ENCODE results near the gene FKBP1A.
"Not testable (repeated sequence)": the region's sequence is repeated elsewhere in the genome, so short reads cannot be mapped to it uniquely, and the experiment has no call there.

FKBP1A gene

DNA sequence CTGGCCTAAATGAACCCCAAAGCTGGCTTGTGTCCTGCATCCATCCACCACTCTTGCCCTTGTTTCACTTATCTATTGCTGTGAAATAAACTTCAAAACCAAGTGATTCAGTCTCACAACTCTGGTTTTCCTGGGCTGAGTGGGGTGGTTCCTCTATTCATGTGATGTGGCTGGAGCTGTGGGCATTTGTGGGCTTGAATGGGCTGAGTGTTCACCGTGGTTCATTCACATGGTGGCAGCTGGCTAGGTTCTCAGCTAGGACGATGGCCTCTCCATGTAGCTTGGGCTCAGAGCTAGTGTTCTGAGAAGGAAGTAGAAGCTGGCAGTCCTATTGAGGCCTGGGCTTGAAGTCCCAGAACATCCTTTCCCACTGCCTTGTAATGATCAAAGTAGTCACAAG, 30.4 kb downstream of the FKBP1A start:
- DNase-seq (ENCODE audit: low spot score), result no peak

DNA sequence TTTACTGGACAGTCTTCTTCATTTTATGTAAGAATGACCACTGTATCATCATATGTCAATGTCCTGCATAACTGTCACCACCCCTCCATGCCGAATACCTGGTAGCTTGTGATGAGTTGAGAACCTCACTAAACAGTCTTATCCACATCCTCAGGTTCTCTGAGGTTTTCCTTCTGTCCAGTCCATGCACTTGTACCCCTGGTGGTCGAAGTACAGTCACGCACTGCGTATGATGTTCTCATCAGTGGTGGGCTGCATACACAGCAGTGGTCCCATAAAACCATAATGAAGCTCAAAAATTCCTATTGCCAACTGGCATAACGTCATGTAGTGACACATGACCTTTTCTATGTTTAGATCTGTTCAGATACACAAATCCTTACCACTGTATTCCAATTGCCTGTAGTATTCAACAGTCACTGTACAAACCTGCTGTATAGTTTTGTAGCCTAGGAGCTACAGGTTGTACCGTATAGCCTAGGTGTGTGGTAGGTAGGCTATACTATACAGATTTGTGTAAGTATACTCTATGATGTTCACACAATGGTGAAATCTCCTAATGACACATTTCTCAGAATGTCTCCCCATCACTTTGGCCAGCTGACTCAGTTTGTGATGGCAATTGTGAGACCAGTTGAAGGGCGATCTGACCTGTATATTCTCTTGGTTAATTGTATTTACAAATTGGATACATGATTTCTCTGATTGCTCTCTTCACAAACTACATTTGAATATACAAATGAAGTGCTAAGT, 32.6 kb downstream of the FKBP1A start:
- DNase-seq (ENCODE audit: low spot score), result no peak

DNA sequence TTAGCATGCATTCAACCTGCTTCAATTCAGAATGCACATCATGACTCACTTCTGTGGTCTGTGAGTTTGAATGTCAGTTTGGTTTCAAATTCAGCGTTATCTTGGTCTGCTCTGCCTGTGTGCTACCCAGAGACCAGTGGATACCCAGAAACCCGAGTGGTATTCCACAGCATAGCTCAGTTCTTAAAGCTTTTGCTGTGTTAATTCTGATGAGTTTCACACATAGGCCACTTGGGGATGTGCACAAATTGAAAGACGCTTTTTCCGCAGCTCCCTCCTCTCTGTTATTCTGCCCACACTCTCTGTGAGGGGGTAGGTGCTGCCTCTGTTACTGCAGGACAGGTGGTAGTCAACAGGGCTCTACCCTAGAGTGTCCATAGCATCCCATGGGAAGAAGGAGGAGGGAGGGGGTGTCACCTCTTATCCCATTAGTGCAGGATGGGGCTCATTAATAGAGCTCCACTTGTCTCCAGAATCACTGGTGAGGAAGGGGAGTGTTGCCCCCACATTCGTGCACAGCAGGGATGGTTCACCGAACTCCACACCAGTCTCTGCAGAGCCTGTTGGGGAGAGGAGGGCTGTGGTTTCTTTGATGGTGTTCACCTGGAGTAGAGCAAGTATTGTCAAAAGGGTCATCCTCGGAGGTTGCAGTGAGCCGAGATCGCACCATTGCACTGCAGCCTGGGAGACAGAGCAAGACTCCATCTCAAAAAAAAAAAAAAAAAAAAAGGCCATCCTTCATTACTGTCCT, 34.8 kb downstream of the FKBP1A start:
- no peak for DNase-seq (ENCODE audit: low spot score)

DNA sequence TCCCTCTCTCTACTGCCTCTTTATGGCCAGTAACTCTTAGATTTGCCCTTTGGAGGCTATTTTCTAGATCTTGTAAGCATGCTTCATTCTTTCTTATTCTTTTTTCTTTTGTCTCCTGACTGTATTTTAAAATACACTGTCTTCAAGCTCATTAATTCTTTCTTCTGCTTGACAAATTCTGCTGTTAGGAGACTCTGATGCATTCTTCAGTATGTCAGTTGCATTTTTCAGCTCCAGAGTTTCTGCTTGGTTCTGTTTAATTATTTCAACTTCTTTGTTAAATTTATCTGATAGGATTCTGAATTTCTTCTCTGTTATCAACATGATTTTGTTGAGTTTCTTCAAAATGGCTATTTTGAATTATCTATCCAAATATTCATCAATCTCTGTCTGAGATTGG, 38.9 kb downstream of the FKBP1A start:
- DNase-seq (ENCODE audit: low spot score), result no peak

DNA sequence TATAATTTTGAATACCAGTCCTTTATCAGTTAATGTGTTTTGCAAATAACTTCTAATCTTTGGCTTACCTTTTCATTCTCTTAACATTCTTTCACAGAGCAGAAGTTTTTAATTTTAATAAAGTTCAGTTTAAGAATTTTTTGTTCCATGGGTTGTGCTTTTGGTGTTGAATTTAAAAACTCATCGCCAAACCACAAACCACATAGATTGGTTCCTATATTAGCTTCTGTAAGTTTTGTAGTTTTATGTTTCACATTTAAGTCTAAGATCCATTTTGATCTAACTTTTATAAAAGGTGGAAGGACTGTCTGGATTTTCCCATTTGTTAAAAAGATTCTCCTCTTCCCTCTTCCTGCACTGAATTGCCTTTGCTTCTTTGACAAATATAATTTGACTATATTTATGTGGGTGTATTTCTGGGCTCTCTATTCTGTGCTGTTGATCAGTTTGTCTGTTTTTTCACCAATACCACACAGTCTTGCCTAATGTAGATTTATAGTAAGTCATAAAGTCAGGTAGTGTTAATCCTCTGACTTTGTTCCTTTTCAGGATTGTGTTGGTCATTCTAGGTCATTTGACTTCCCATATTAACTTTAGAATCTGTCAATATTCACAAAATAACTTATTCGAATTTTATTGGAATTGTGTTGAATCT, 46.4 kb downstream of the FKBP1A start:
- DNase-seq (ENCODE audit: low spot score), result no peak

DNA sequence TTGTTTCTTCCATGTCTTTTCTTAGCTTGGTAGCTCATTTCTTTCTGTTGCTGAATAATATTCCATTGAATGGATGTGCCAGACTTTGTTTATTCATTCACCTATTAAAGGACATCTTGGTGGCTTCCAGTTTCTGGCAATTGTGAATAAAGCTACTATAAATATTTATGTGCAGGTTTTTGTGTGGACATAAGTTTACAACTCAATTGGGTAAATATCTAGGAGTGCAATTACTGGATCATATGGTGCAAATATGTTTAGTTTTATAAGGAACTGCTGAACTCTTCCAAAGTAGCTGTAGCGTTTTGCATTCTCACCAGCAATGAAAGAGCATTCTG, 47.1 kb downstream of the FKBP1A start:
- DNase-seq (ENCODE audit: low spot score), result no peak

GRCh38 chr20:1345030-1345755, 47.7 kb downstream of the FKBP1A start:
- DNase-seq (ENCODE audit: low spot score), result no peak

DNA sequence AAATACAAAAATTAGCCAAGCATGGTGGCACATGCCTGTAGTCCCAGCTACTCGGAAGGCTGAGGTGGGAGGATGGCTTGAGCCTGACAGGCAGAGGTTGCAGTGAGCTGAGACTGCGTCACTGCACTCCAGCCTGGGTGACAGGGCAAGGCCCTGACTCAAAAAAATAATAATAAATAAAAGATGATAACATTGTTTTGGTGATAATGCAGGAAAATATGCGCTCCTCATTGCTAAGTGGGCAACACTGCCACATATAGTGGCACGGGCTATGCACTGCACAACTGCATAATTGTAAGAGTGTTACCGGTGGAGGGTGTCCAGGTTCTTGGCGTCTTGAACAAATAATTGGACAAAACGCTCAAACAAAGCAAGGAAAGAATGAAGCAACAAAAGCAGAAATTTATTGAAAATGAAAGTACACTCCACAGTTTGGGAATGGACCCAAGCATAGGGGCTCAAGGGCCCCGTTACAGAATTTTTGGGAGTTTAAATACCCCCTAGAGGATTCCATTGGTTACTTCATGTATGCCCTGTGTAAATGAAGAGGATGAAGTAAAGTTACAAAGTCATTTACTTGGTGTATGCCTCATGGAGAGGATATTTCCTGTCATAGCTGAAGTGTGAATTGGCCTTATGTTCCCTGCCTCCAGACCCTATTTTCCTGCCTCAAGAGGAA, 49.3 kb downstream of the FKBP1A start:
- not testable (repeated sequence) for DNase-seq (ENCODE audit: low spot score)

- no peak for DNase-seq (ENCODE audit: low spot score)
Measured at GRCh38 chr20:1341561-1342265, 51.1 kb downstream of the FKBP1A start.

DNA sequence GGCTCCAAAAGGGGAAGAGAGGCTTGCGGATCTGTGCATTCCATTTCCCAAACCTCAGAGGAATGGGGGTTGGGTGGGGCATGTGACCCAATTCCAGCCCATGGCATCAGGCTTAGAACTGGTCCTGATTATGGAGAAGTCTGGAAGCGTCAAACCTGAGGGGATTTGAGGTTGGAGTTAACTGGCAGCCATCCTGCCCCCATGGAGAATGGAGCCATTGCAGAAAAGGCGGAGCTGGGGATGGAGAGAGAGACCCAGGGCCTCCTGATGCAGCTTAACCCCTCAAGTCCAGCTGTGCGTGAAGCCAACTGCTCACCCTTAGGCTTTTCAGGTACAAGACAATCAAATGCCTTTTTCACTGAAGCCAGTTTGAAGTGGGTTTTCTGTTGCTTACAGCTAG, 54.1 kb downstream of the FKBP1A start:
- DNase-seq (ENCODE audit: low spot score), result no peak

DNA sequence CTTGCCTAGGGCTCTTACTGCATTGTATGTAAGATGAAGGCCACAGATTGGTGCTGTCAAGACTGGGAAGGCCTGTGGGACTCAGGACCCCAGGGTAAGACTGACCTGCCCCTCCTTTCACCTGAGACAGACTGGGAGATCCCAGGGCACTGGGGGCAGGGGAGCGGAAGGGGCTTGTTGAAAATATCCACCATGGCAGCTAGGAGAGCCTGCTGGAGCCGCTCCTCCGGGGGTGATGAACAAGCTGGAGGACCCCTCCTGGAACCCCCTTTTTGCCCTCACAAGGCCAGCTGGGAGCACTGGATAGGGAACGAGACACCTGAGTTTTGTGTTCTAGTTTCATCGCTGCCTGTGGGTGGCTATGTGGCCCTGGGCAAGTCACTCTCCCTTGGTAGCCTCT, 54.8 kb downstream of the FKBP1A start:
- no peak for DNase-seq (ENCODE audit: low spot score)

DNA sequence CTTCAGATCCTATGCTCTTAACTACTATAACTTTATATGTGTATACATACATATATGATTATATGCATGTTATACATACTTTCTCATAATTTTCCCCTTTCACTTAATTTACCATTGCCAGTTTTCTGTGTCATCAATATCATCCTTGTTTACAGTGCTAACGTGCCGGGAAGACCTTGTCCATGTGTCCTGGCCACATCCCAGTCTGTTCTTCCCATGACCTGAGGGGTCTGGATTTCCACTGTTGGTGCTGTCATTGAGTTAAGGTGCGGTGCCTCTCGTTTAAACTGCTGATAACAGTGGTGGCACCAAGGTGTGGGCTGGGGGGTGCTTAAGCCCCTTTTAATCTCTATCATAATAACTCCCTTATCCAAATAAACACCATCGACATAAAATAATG, 55.4 kb downstream of the FKBP1A start:
- DNase-seq (ENCODE audit: low spot score), result no peak

GRCh38 chr20:1336699-1337367, 56.0 kb downstream of the FKBP1A start:
- DNase-seq (ENCODE audit: low spot score), result no peak

DNA sequence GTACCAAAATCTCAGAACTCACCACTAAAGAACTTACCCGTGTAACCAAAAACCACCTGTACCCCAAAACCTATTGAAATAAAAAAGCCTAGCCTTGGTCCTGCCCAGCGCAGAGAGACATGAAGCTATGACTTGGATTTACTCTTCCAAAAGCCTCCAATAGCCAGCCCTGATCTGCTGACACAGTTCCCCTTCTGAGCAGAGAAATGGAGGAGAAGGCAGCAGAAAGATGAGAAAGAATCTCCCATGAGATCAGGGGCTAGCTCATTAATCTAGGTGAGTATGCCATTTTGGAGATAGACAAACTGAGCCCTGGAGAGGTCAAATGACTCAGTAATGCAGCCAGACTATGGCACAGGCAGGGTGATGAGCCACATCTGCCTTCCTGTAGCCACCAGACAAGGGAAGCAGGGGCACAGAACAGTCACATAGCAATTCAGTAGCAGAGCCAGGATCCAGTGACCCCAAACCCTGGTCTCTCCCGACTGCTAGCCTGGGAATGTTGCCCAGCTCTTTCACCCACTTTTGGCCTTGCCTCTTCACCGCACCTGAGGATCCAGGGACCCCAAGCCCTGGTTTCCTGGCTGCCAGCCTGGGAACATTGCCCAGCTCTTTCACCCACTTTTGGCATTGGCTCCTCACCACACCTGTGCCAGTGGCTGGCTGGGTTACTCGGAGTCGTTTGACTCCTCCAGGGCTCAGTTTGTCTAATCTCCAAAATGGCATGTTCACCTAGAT, 56.7 kb downstream of the FKBP1A start:
- no peak for DNase-seq (ENCODE audit: low spot score)

GRCh38 chr20:1334761-1335160, 58.1 kb downstream of the FKBP1A start:
- peak; percentile 56 for DNase-seq (ENCODE audit: low spot score)

GRCh38 chr20:1334370-1334731, 58.5 kb downstream of the FKBP1A start:
- no peak for DNase-seq (ENCODE audit: low spot score)

- no peak for DNase-seq (ENCODE audit: low spot score)
Measured at GRCh38 chr20:1333462-1334369, 59.1 kb downstream of the FKBP1A start.

- DNase-seq (ENCODE audit: low spot score), result no peak
Measured at GRCh38 chr20:1332749-1333300, 60.0 kb downstream of the FKBP1A start.
